Activated naive CD8-positive, alpha-beta T cell treated with anti-CD3 and anti-CD28 coated beads, Interleukin-2, amount 50 U/mL, for 16 hours (primary cell): ENCODE results near the gene BANK1.
"Not testable (repeated sequence)": the region's sequence is repeated elsewhere in the genome, so short reads cannot be mapped to it uniquely, and the experiment has no call there.

Source experiments
- DNase-seq: peaks from one replicate; pipeline ENCODE4 v3.0.0-alpha.2; 2020; ENCODE audit warnings: low read depth, low spot score

The BANK1 gene

GRCh38 chr4:101886826-101887225 lies 96.3 kb downstream of the BANK1 start:
- no peak for DNase-seq

GRCh38 chr4:101888472-101888871 lies 97.9 kb downstream of the BANK1 start:
- DNase-seq: no peak

- not testable (repeated sequence) for DNase-seq
These were observed 115.0 kb downstream of the BANK1 start for GRCh38 chr4:101905527-101905926.

- DNase-seq: no peak
These were observed 120.3 kb downstream of the BANK1 start for GRCh38 chr4:101910786-101911373.

- DNase-seq: no peak
These were observed 121.1 kb downstream of the BANK1 start for GRCh38 chr4:101911616-101912015.

- no peak for DNase-seq
These were observed 124.2 kb downstream of the BANK1 start for GRCh38 chr4:101914761-101915160.

- no peak for DNase-seq
These were observed 128.9 kb downstream of the BANK1 start for GRCh38 chr4:101919373-101919977.

- no peak for DNase-seq
These were observed 130.8 kb downstream of the BANK1 start for GRCh38 chr4:101921370-101921769.

GRCh38 chr4:101931619-101932018 lies 141.1 kb downstream of the BANK1 start:
- no peak for DNase-seq

- no peak for DNase-seq
These were observed 143.3 kb downstream of the BANK1 start for GRCh38 chr4:101933855-101934254.

GRCh38 chr4:101938836-101939235 lies 148.3 kb downstream of the BANK1 start:
- DNase-seq: no peak

- no peak for DNase-seq
These were observed 151.4 kb downstream of the BANK1 start for GRCh38 chr4:101941816-101942358.

GRCh38 chr4:101942891-101943290 lies 152.4 kb downstream of the BANK1 start:
- no peak for DNase-seq

GRCh38 chr4:101944649-101945048 lies 154.1 kb downstream of the BANK1 start:
- DNase-seq: no peak

- DNase-seq: no peak
These were observed 157.5 kb downstream of the BANK1 start for GRCh38 chr4:101948055-101948454.

- DNase-seq: no peak
These were observed 158.4 kb downstream of the BANK1 start for GRCh38 chr4:101948951-101949350.

- DNase-seq: no peak
These were observed 159.9 kb downstream of the BANK1 start for GRCh38 chr4:101950258-101950979.

GRCh38 chr4:101952985-101953384 lies 162.5 kb downstream of the BANK1 start:
- no peak for DNase-seq

GRCh38 chr4:101953949-101954348 lies 163.4 kb downstream of the BANK1 start:
- no peak for DNase-seq

- DNase-seq: no peak
These were observed 163.8 kb downstream of the BANK1 start for GRCh38 chr4:101954351-101954750.

GRCh38 chr4:101954975-101955678 lies 164.6 kb downstream of the BANK1 start:
- no peak for DNase-seq
